SH-SY5Y (cell line): ENCODE data around the gene ZBED1.

ENCODE experiments used
- GATA2 ChIP-seq: IDR thresholded peaks from 2 replicates; pipeline ENCODE4 v1.6.1; 2011; ENCODE audit warnings: mild to moderate bottlenecking, low read depth, low read length
- GATA3 ChIP-seq: IDR thresholded peaks from 2 replicates; pipeline ENCODE4 v1.6.1; 2011; ENCODE audit warnings: low read depth, mild to moderate bottlenecking, low read length, moderate library complexity

DNA sequence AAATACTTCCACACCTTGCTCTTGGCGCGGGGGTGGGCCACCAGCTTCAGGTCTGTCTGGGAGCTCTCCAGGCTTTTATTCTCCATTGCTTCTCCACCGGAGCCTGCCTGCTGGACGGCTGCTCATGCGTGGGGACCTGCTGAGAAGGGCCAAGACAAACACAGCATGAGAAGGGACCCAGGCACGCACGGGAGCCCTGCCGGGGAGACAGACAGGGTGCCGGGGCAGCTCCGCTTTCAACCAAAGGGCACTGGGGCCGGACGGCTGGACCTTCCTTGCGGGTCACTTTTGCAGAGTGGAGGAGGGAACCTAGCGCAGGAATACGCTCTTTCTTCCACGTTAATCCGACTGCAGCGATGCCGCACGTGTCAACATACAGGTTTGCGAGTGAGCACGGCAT lies 10.1 kb downstream of the ZBED1 start:
- TF ChIP-seq GATA2 = no peak
- no peak for TF ChIP-seq GATA3
